ENCODE results near the gene KIF25.

DNA sequence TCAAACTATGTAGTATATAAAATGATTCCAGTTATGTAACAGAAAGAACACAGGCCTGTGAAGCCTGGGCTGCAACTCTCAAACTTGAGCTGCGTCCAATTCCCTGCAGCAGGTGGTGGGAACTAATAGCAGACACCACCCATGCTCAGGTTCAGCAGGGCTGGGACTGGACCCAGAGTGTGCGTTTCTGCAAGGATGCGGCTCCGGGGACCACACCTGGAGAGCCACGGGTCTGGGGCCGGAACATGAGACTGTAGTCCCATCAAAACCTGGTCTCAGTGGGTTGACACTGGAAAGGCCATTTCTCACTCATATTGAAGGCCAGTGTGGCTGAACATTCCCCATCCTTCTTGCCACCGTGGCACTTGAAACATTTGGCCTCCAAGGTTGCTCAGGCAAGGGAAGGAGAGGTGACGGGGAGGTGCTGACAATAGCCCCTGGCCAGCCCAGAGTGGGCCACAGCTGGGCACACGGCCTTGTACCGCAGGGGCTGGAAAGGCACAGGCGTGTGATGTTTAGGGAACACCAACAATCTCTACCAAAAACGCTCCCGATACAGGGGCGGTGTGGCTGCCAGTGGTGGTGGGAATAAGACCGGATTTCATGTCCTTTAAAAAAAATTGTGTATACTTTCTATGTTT lies 43.5 kb downstream of the KIF25 start:
- TF ChIP-seq, protein P1, sequence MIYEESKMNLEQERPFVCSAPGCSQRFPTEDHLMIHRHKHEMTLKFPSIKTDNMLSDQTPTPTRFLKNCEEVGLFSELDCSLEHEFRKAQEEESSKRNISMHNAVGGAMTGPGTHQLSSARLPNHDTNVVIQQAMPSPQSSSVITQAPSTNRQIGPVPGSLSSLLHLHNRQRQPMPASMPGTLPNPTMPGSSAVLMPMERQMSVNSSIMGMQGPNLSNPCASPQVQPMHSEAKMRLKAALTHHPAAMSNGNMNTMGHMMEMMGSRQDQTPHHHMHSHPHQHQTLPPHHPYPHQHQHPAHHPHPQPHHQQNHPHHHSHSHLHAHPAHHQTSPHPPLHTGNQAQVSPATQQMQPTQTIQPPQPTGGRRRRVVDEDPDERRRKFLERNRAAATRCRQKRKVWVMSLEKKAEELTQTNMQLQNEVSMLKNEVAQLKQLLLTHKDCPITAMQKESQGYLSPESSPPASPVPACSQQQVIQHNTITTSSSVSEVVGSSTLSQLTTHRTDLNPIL (CRISPR knock-in tag; IDR thresholded peaks at IDR 0.05; ENCODE audit: low read depth) = no peak
- no peak for TF ChIP-seq TCF4 (CRISPR knock-in tag; IDR thresholded peaks at IDR 0.05; ENCODE audit: borderline replicate concordance)
